HUDEP-2 (cell line): ENCODE results near the gene MAGEA11.
"Not testable (repeated sequence)": the region's sequence is repeated elsewhere in the genome, so short reads cannot be mapped to it uniquely, and the experiment has no call there.

Source experiments
- DNase-seq, 76 experiments: peaks; one replicate each; lab custom pipeline; 2025; ENCODE audit not compliant: unreplicated experiment in 76 of 76; lab: John Stamatoyannopoulos, UW

MAGEA11 gene

DNA sequence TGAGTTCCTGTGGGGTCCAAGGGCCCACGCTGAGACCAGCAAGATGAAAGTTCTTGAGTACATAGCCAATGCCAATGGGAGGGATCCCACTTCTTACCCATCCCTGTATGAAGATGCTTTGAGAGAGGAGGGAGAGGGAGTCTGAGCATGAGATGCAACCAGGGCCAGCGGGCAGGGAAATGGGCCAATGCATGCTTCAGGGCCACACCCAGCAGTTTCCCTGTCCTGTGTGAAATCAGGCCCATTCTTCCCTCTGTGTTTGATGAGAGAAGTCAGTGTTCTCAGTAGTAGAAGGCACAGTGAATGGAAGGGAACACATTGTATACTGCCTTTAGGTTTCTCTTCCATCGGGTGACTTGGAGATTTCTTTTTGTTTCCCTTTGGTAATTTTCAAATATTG lies 4.8 kb downstream of the MAGEA11 start:
- DNase-seq, result no peak

GRCh38 chrX:149717803-149718202 lies 5.9 kb downstream of the MAGEA11 start:
- DNase-seq, result no peak

DNA sequence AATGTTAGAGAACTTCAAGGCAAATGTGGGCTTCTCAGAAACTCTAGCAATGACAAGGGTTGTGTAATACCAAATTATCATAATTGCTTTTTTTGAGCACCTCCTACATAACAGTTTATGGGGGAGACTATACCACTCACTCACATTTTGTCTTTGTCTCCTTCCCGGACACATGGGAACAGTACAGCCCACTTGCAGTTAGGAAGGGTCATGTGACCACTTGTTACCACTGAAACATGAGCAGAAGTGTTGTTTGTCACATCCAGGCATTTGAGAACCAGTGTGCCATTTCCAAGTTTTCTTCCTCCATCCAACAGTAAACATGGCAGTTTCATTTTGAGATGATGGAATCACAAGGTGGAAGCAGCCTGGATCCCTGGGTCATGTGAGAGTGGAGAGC lies 6.9 kb downstream of the MAGEA11 start:
- DNase-seq, result no peak

GRCh38 chrX:149720021-149720689 lies 8.3 kb downstream of the MAGEA11 start:
- DNase-seq, result no peak

DNA sequence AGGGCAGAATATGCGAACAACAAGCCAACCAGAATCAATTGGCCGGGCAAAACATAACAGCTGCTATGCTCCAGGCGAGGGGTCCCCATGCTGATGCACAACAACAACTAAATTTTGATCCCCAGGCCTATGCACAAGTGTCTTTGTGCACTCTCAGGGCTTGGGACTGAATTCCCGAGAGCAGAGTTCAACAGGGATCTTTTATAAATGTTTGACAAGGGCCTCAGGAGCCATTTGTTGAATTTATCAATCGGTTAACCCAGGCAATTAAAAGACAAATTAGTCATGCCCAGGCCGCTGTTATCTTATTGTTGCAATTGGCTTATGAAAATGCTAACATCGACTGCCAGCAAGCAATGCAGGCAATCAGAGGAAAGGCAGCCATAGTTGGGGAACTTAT lies 9.4 kb downstream of the MAGEA11 start:
- not testable (repeated sequence) for DNase-seq

DNA sequence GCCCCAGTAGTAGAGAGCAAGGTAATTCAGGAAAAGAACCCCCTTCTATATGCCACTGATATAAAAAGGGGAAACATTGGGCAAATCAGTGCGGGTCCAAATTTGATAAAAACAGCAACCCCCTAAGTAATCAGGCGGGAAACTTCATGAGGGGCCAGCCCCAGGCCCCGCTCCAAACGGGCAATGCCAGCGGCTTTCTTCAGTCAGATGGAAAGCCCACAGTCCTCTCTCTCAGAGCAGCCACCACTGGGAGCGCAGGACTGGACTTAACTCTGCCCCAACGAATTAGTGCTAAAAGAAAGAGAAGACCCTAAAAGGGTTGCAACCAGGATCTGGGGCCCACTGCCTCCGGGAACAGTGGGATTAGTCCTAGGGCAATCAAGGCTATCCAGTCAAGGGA lies 9.9 kb downstream of the MAGEA11 start:
- no peak for DNase-seq

- not testable (repeated sequence) for DNase-seq
Measured at GRCh38 chrX:149723583-149724118, 11.8 kb downstream of the MAGEA11 start.

GRCh38 chrX:149727308-149727707 lies 15.4 kb downstream of the MAGEA11 start:
- DNase-seq, result not testable (repeated sequence)

DNA sequence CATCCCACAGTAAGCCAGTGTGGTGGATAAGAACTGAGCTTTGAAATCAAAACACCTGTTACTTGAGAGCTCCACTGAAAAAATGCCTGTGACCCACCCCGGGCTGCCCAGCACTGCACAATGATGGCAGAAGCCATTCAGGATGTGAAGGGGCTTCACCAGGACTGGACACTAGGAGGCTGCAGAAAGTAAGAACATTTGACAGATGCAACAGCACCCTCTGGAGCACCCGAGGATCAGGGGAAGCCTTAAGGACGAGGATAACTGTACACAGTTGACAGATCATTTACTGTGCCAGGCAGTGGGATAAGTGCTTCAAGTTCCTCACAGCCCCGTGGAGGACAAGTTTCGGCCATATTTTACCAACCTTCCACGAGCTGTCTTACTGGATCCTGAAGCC lies 30.4 kb downstream of the MAGEA11 start:
- not testable (repeated sequence) for DNase-seq

- DNase-seq, result not testable (repeated sequence)
Measured at GRCh38 chrX:149746390-149747007, 34.6 kb downstream of the MAGEA11 start.

DNA sequence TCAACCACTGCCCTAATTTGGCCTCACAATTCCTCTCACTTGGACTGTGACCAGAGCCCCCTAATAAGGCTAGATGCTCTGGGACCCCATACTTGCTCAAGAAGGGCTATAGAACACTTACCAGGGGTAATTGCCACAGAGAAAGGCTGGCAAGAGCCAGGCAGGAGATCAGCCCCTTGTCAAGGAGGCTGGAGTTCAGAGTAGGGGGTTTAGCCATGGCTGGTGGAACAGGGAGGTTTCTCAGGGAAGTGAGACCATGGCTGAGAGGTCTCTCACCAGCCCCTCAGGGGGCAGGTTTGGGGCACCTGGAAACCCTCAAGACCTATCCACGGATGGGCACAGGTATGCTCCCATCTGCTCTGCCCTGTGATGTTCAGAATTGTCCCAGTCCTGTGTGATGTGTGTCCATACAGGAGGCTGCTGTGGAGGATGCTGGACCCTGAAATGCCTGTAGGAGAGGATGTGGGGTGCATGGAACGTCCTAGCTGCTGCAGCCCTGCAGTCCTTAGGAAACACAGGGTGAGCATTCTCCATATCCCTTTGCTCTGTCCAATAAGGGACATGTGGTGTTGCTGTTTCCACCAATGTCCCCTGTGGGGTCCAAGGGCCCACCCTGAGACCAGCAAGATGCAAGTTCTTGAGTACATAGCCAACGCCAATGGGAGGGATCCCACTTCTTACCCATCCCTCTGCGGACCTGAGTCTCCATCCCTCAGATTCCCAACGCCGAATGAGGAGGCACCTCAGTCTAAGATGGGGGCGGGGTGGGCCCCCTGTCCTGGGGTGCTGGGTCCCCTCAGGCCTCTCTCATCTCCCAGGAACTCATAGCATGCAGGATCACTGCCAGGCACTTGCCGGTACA lies 45.6 kb downstream of the MAGEA11 start:
- DNase-seq, result no peak

DNA sequence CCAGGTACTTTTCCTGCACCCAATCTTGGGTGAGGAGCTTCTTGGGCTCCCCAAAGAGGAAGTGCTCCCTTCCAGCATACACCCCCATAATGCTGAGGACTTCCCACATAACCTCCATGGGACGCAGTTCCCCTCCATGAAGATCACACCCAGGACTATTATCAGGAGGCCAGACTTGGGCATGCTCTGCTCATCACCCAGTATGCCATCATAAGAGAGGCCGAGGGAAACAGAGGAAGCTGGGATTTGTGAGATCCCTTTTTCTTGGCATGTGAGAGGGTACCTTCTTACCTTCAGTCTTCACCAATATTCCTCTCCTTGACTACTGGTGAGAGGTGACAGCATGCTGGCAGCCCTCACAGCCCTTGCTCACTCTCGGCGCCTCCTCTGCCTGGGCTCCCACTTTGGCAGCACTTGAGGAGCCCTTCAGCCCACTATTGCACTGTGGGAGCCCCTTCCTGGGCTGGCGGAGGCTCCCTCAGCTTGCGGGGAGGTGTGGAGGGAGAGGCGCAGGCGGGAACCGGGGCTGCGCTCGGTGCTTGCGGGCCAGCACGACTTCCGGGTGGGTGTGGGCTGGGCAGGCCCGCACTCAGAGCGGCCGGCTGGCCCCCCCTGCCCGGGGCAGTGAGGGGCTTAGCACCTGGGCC lies 46.3 kb downstream of the MAGEA11 start:
- DNase-seq, result no peak

- not testable (repeated sequence) for DNase-seq
Measured at GRCh38 chrX:149758715-149759078, 46.8 kb downstream of the MAGEA11 start.

- DNase-seq, result no peak
Measured at GRCh38 chrX:149759824-149760223, 48.0 kb downstream of the MAGEA11 start.

- DNase-seq, result no peak
Measured at GRCh38 chrX:149760965-149761364, 49.1 kb downstream of the MAGEA11 start.

DNA sequence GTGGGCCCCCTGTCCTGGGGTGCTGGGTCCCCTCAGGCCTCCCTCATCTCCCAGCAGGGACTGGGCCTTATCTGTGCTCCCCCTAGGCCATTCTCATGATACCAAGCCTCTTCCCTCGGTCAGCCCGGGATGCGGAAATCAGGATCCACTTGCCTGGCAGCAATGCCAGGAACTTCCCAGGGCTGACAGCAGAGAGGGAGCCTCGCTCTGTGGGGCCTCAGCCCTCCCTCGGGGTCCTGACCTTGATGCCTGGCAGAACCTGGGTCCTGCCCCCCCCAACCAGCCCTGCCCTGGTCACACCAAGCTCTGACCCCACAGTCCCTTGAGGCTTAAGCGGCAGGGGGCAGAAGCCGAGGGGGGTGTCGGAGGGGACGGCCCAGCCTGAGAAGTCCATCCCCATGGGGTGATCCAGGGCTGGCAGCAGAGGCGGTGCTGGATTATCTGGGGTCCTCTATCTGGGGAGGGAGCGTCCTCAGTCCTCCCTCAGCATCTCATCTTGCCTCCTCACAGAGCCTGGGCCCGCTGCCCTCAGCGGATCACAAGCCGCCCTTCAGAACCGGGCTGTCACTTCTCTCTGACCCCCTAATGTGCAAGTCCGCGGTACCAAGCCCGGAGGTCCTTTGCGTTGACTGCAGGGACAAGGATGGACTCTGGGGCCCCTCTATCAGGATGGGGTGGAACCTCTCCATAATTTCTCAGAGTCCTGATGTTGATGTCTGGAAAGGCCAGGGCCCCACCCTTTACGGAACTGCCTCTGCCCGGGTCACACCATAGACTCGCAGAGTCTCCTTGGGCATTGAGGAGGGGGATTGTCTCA lies 50.2 kb downstream of the MAGEA11 start:
- DNase-seq, result not testable (repeated sequence)

- no peak for DNase-seq
Measured at GRCh38 chrX:149762696-149763614, 51.1 kb downstream of the MAGEA11 start.
